Keratinocyte (primary cell): ENCODE measurements around the gene TENM4. TPM values are rescaled to one million over a fixed set of nuclear protein-coding genes. Genes with fewer than 3 reads are reported as not detected.

ENCODE experiments used
- DNase-seq: peaks from one replicate; pipeline ENCODE4 v3.0.0-alpha.2; 2011; ENCODE audit warnings: low read depth, missing footprints, low spot score
- FAIRE-seq: peaks from 2 replicates; lab custom pipeline; 2011; peaks lifted over from hg19 to GRCh38; lab: Jason Lieb, UNC
- H2AFZ ChIP-seq: 2 replicates; pipeline ENCODE4 v1.6.0; 2012; ENCODE audit warnings: low read length, control low read depth, inconsistent platforms; ENCODE audit not compliant: control insufficient read depth
- H3K27ac ChIP-seq: 2 replicates; pipeline ENCODE4 v1.5.1; 2011; ENCODE audit warnings: low read length; ENCODE audit not compliant: control insufficient read depth, insufficient read depth
- H3K27me3 ChIP-seq: 3 replicates; pipeline ENCODE4 v1.6.0; 2011; ENCODE audit warnings: low read length; ENCODE audit not compliant: control insufficient read depth, insufficient read depth; ENCODE audit errors: extremely low read depth
- H3K36me3 ChIP-seq, 2 experiments: 2 replicates in 1 of 2; 3 replicates in 1 of 2; pipeline ENCODE4 v1.5.1; 2011; ENCODE audit warnings: low read length in 2 of 2, mild to moderate bottlenecking in 1 of 2; ENCODE audit not compliant: control insufficient read depth in 2 of 2, insufficient read depth in 2 of 2; ENCODE audit errors: extremely low read depth in 1 of 2
- H3K4me1 ChIP-seq: 3 replicates; pipeline ENCODE4 v1.5.1; 2011; ENCODE audit warnings: low read length; ENCODE audit not compliant: control insufficient read depth, insufficient read depth; ENCODE audit errors: extremely low read depth
- H3K4me2 ChIP-seq: 3 replicates; pipeline ENCODE4 v1.6.0; 2011; ENCODE audit warnings: low read depth, low read length; ENCODE audit not compliant: control insufficient read depth, insufficient read depth; ENCODE audit errors: extremely low read depth
- H3K4me3 ChIP-seq, 3 experiments: fragments of 200-600 bp in 1 of 3; sonication (generic) in 1 of 3; 2 replicates in 2 of 3; 3 replicates in 1 of 3; pipeline ENCODE4 v1.5.1; 2011 to 2016; ENCODE audit warnings: low read length in 3 of 3, mild to moderate bottlenecking in 3 of 3, control low read depth in 2 of 3, inconsistent platforms in 1 of 3, low read depth in 1 of 3, mixed read lengths in 1 of 3, mixed run types in 1 of 3, moderate library complexity in 1 of 3; ENCODE audit not compliant: control insufficient read depth in 2 of 3, insufficient read depth in 2 of 3; ENCODE audit errors: extremely low read depth in 1 of 3
- H3K79me2 ChIP-seq: 2 replicates; pipeline ENCODE4 v1.6.0; 2012; ENCODE audit warnings: low read length; ENCODE audit not compliant: control insufficient read depth, insufficient read depth
- H3K9ac ChIP-seq: 3 replicates; pipeline ENCODE4 v1.6.0; 2011; ENCODE audit warnings: low read length; ENCODE audit not compliant: control insufficient read depth, insufficient read depth; ENCODE audit errors: extremely low read depth
- H3K9me1 ChIP-seq: 3 replicates; pipeline ENCODE4 v1.6.0; 2011; ENCODE audit warnings: low read length; ENCODE audit not compliant: control insufficient read depth, insufficient read depth; ENCODE audit errors: extremely low read depth
- H3K9me3 ChIP-seq: 2 replicates; pipeline ENCODE4 v1.5.1; 2012; ENCODE audit warnings: low read depth, low read length; ENCODE audit not compliant: control insufficient read depth
- H4K20me1 ChIP-seq: 3 replicates; pipeline ENCODE4 v1.6.0; 2011; ENCODE audit warnings: low read length; ENCODE audit not compliant: control insufficient read depth, insufficient read depth; ENCODE audit errors: extremely low read depth
- CTCF ChIP-seq, 3 experiments: IDR thresholded peaks in 1 of 3; conservative IDR thresholded peaks in 1 of 3; optimal IDR thresholded peaks in 1 of 3; 2 replicates in 2 of 3; 3 replicates in 1 of 3; pipeline versions ENCODE3 to v1.5.1; 2011; ENCODE audit warnings: low read length in 3 of 3, mild to moderate bottlenecking in 3 of 3, moderate library complexity in 2 of 3, control low read depth in 1 of 3, inconsistent platforms in 1 of 3; ENCODE audit not compliant: insufficient read depth in 2 of 3; ENCODE audit errors: extremely low read depth in 1 of 3
- EZH2 ChIP-seq: IDR thresholded peaks from one replicate; pipeline ENCODE4 v1.6.1; 2012; ENCODE audit warnings: inconsistent platforms, mild to moderate bottlenecking, low read length, moderate library complexity
- dilution Hi-C: fragments of 300-500 bp; cut with MboI; formaldehyde crosslinking; loops from one replicate; pipeline ENCODE4 v1.7.0; 2020; ENCODE audit warnings: low sequenced_read_pairs; ENCODE audit not compliant: extremely low pct_ligation_motif_present
- polyA plus RNA-seq, 5 experiments: library from polyadenylated mRNA; depleted of rRNA in 3 of 5; stranded (reverse) in 3 of 5; stranded (forward) in 1 of 5; unstranded in 1 of 5; fragments of >200 nt; gene quantifications; 1 replicate in 1 of 5; 2 replicates in 3 of 5; 3 replicates in 1 of 5; pipeline versions ENCODE4 v1.2.1 to v1.2.3, GENCODE V29; 2011 to 2012; ENCODE audit warnings: missing spikeins in 2 of 5, low read depth in 1 of 5, low replicate concordance in 1 of 5

Gene TENM4
- polyA plus RNA-seq, 1 donor (not counting 4 experiments of a cell fraction or from before 2014, with no cell fraction given): 3.5 TPM

GRCh38 chr11:78840200-78840599 is 600.6 kb downstream of the TENM4 start:
- Histone ChIP-seq H2AFZ (no peak overlapping the region), H3K36me3 (no peaks in the 10 kb centered on the region)
- dilution Hi-C loops: no loop called here

GRCh38 chr11:78838417-78838816 is 602.4 kb downstream of the TENM4 start:
- Histone ChIP-seq H3K9me3 (no peaks in the 10 kb centered on the region), H3K27me3 (no peaks in the 10 kb centered on the region), H3K79me2 (no peaks in the 10 kb centered on the region), H2AFZ (no peak overlapping the region), H3K9me1 (no peaks in the 10 kb centered on the region), H3K4me3 (no peak overlapping the region), H3K4me2 (no peak overlapping the region), H3K36me3 (no peaks in the 10 kb centered on the region), H3K4me1 (no peaks in the 10 kb centered on the region), H4K20me1 (no peaks in the 10 kb centered on the region), H3K27ac (no peak overlapping the region), H3K9ac (no peak overlapping the region)
- no peak for DNase-seq
- no peak for FAIRE-seq
- dilution Hi-C loops: no loop called here
- peak in 2 of 3 experiments; percentile 20 to 43 for TF ChIP-seq CTCF (optimal IDR thresholded peaks at IDR 0.05 in 1 of 3, IDR thresholded peaks at IDR 0.05 in 1 of 3, conservative IDR thresholded peaks at IDR 0.05 in 1 of 3; ENCODE audit: extremely low read depth in 1 of 3, insufficient read depth in 2 of 3, low read length in 3 of 3)
- no peak for TF ChIP-seq EZH2

More at GRCh38 chr11:78840200-78840599, 600.6 kb downstream of the TENM4 start:
- Histone ChIP-seq H3K4me2 (no peak overlapping the region), H3K4me3 (no peak overlapping the region), H3K9me3 (no peaks in the 10 kb centered on the region), H4K20me1 (no peaks in the 10 kb centered on the region), H3K27me3 (no peaks in the 10 kb centered on the region), H3K9me1 (no peaks in the 10 kb centered on the region), H3K9ac (no peak overlapping the region), H3K4me1 (no peaks in the 10 kb centered on the region), H3K79me2 (no peaks in the 10 kb centered on the region), H3K27ac (no peak overlapping the region)
- TF ChIP-seq EZH2 (no peak), CTCF (optimal IDR thresholded peaks at IDR 0.05 in 1 of 3, IDR thresholded peaks at IDR 0.05 in 1 of 3, conservative IDR thresholded peaks at IDR 0.05 in 1 of 3; ENCODE audit: extremely low read depth in 1 of 3, insufficient read depth in 2 of 3, low read length in 3 of 3) (no peak)
- DNase-seq (no peak), FAIRE-seq (no peak)
